Hematopoietic multipotent progenitor cell treated with erythropoietin and hydrocortisone succinate and interleukin-3 and kit ligand, for 4 days (in vitro differentiated cells): ENCODE results near the gene KIF1B.
"Not testable (repeated sequence)": the region's sequence is repeated elsewhere in the genome, so short reads cannot be mapped to it uniquely, and the experiment has no call there.

Source experiments
- DNase-seq: peaks from one replicate; pipeline ENCODE4 v3.0.0-alpha.2; 2015

KIF1B gene

GRCh38 chr1:10196976-10197375, 13.4 kb upstream of the KIF1B start:
- DNase-seq, result no peak

- no peak for DNase-seq
Observed at GRCh38 chr1:10200620-10201019, 9.8 kb upstream of the KIF1B start.

GRCh38 chr1:10204003-10204642, 6.2 kb upstream of the KIF1B start:
- no peak for DNase-seq

- DNase-seq, result not testable (repeated sequence)
Observed at GRCh38 chr1:10205206-10205605, 5.2 kb upstream of the KIF1B start.

- DNase-seq, result no peak
Observed at GRCh38 chr1:10207810-10208209, 2.6 kb upstream of the KIF1B start.

GRCh38 chr1:10208537-10208936, 1.8 kb upstream of the KIF1B start:
- DNase-seq, result peak; percentile 72

- no peak for DNase-seq
Observed at GRCh38 chr1:10209590-10209904, 823 bp upstream of the KIF1B start.

GRCh38 chr1:10210841-10211804, 753 bp downstream of the KIF1B start:
- peak; percentile 60 for DNase-seq

GRCh38 chr1:10211805-10212410, 1.5 kb downstream of the KIF1B start:
- DNase-seq, result no peak

GRCh38 chr1:10212476-10212875, 2.1 kb downstream of the KIF1B start:
- DNase-seq, result no peak

GRCh38 chr1:10213186-10213705, 2.9 kb downstream of the KIF1B start:
- no peak for DNase-seq

- DNase-seq, result peak; percentile 6
Observed at GRCh38 chr1:10216090-10216749, 5.8 kb downstream of the KIF1B start.

- DNase-seq, result no peak
Observed at GRCh38 chr1:10217748-10218441, 7.5 kb downstream of the KIF1B start.

- DNase-seq, result no peak
Observed at GRCh38 chr1:10220200-10220599, 9.8 kb downstream of the KIF1B start.

- not testable (repeated sequence) for DNase-seq
Observed at GRCh38 chr1:10220657-10221056, 10.3 kb downstream of the KIF1B start.

- no peak for DNase-seq
Observed at GRCh38 chr1:10225573-10225972, 15.2 kb downstream of the KIF1B start.

- no peak for DNase-seq
Observed at GRCh38 chr1:10228528-10228927, 18.2 kb downstream of the KIF1B start.

- no peak for DNase-seq
Observed at GRCh38 chr1:10229903-10230302, 19.5 kb downstream of the KIF1B start.

GRCh38 chr1:10232163-10232562, 21.8 kb downstream of the KIF1B start:
- DNase-seq, result no peak

- no peak for DNase-seq
Observed at GRCh38 chr1:10236405-10237156, 26.2 kb downstream of the KIF1B start.

- no peak for DNase-seq
Observed at GRCh38 chr1:10237157-10237539, 26.8 kb downstream of the KIF1B start.

- no peak for DNase-seq
Observed at GRCh38 chr1:10242135-10242534, 31.8 kb downstream of the KIF1B start.
